Calu3 (cell line): ENCODE data around the gene TPD52L3. TPM values are rescaled to one million over a fixed set of nuclear protein-coding genes. Genes with fewer than 3 reads are reported as not detected.

Source experiments
- BruUV-seq: library from RNA; stranded (reverse); fragments of 400-500 nt; replicated peaks from 2 replicates; lab custom pipeline; 2021; lab: Mats Ljungman, UMichigan
- CTCF ChIA-PET: fragments of 300-600 bp; sonication (Branson Sonifier 250); formaldehyde crosslinking; loops from one replicate; lab custom pipeline; 2022; ENCODE audit warnings: antibody characterized with exemption; lab: Charles Lee
- DNase-seq: peaks from one replicate; pipeline ENCODE4 v3.0.0; 2022
- H3K27ac Mint-ChIP-seq: one replicate; pipeline ENCODE4 v1.8.0; 2022; ENCODE audit warnings: mixed read lengths; ENCODE audit not compliant: unreplicated experiment
- H3K27me3 Mint-ChIP-seq: one replicate; pipeline ENCODE4 v1.8.0; 2022; ENCODE audit warnings: mixed read lengths; ENCODE audit not compliant: unreplicated experiment
- H3K36me3 Mint-ChIP-seq: one replicate; pipeline ENCODE4 v1.8.0; 2022; ENCODE audit warnings: mild to moderate bottlenecking, moderate library complexity, mixed read lengths; ENCODE audit not compliant: insufficient read depth, unreplicated experiment
- H3K4me1 Mint-ChIP-seq: one replicate; pipeline ENCODE4 v1.8.0; 2022; ENCODE audit warnings: mild to moderate bottlenecking, low read depth, mixed read lengths; ENCODE audit not compliant: unreplicated experiment
- H3K4me3 Mint-ChIP-seq: one replicate; pipeline ENCODE4 v1.8.0; 2022; ENCODE audit warnings: mild to moderate bottlenecking, low read depth, moderate library complexity, mixed read lengths; ENCODE audit not compliant: unreplicated experiment
- H3K9me3 Mint-ChIP-seq: one replicate; pipeline ENCODE4 v1.8.0; 2022; ENCODE audit warnings: low read depth, mixed read lengths; ENCODE audit not compliant: unreplicated experiment
- CTCF ChIP-seq: fragments of 200-600 bp; IDR thresholded peaks from one replicate; pipeline ENCODE4 v1.8.0; 2022; ENCODE audit warnings: antibody characterized with exemption; ENCODE audit not compliant: unreplicated experiment
- intact Hi-C: fragments of 100-400 bp; cut with micrococcal nuclease; formaldehyde crosslinking; loops from one replicate; pipeline ENCODE4 v1.10.0; 2022; ENCODE audit not compliant: unreplicated experiment
- total RNA-seq: library from RNA; stranded (reverse); gene quantifications from 2 replicates; pipeline ENCODE4 v1.2.3, GENCODE V29; 2022

TPD52L3 gene
- total RNA-seq, 1 experiment from 2014 or later: not detected

GRCh38 chr9:6348766-6349165 is 20.6 kb downstream of the TPD52L3 start:
- intact Hi-C loops: no loop called here
- H3K27ac Mint-ChIP-seq: no peak overlapping the region
- no peaks in the 10 kb centered on the region for H3K36me3 Mint-ChIP-seq
- TF ChIP-seq CTCF: no peak
- H3K4me3 Mint-ChIP-seq: no peak overlapping the region
- no peaks in the 10 kb centered on the region for H3K27me3 Mint-ChIP-seq
- CTCF ChIA-PET: no interaction called here
- H3K4me1 Mint-ChIP-seq: no peaks in the 10 kb centered on the region
- H3K9me3 Mint-ChIP-seq: no peaks in the 10 kb centered on the region
- DNase-seq: no peak
- BruUV-seq: no TSS peak

GRCh38 chr9:6351737-6352136 is 23.6 kb downstream of the TPD52L3 start:
- intact Hi-C loops: loop anchor here (10.0 kb wide), 1 partner anchor 313 kb away; no protein-coding TSS in a partner anchor
- no peaks in the 10 kb centered on the region for H3K27me3 Mint-ChIP-seq
- H3K36me3 Mint-ChIP-seq: no peaks in the 10 kb centered on the region
- no peak for DNase-seq
- H3K27ac Mint-ChIP-seq: no peak overlapping the region
- no peak overlapping the region for H3K4me3 Mint-ChIP-seq
- H3K4me1 Mint-ChIP-seq: no peaks in the 10 kb centered on the region
- BruUV-seq: no TSS peak
- no peak for TF ChIP-seq CTCF
- CTCF ChIA-PET: no interaction called here
- no peaks in the 10 kb centered on the region for H3K9me3 Mint-ChIP-seq

- BruUV-seq: no TSS peak
- H3K27ac Mint-ChIP-seq: no peak overlapping the region
- H3K4me1 Mint-ChIP-seq: no peaks in the 10 kb centered on the region
- CTCF ChIA-PET: interaction anchor here (0.5 to 1.2 kb wide), 2 partner anchors 300 to 391 kb away, joined by 3 to 5 read pairs; no protein-coding TSS in a partner anchor
- H3K9me3 Mint-ChIP-seq: no peaks in the 10 kb centered on the region
- no peaks in the 10 kb centered on the region for H3K27me3 Mint-ChIP-seq
- TF ChIP-seq CTCF: peak; percentile 52
- no peak overlapping the region for H3K4me3 Mint-ChIP-seq
- H3K36me3 Mint-ChIP-seq: no peaks in the 10 kb centered on the region
- intact Hi-C loops: loop anchor here (1.0 to 10.0 kb wide), 2 partner anchors 214 to 311 kb away; no protein-coding TSS in a partner anchor
- peak; percentile 21 for DNase-seq
Measured at GRCh38 chr9:6354072-6354686, 26.0 kb downstream of the TPD52L3 start.

- Mint-ChIP-seq H3K27ac (no peak overlapping the region), H3K4me1 (no peaks in the 10 kb centered on the region), H3K36me3 (no peaks in the 10 kb centered on the region), H3K4me3 (no peak overlapping the region), H3K27me3 (no peaks in the 10 kb centered on the region), H3K9me3 (no peaks in the 10 kb centered on the region)
- no peak for TF ChIP-seq CTCF
- CTCF ChIA-PET: interaction anchor here (0.7 to 1.2 kb wide), 3 partner anchors 211 to 347 kb away, joined by 3 to 4 read pairs (median 4); no protein-coding TSS in a partner anchor
- intact Hi-C loops: loop anchor here (10.0 kb wide), 1 partner anchor 309 kb away; no protein-coding TSS in a partner anchor
- no TSS peak for BruUV-seq
- no peak for DNase-seq
Measured at GRCh38 chr9:6355728-6356127, 27.6 kb downstream of the TPD52L3 start.
